ENCODE data around the gene PACSIN2. TPM values are rescaled to one million over a fixed set of nuclear protein-coding genes. Genes with fewer than 3 reads are reported as not detected.

Gene PACSIN2
- total RNA-seq, 1 experiment from 2014 or later = 8.3 TPM

DNA sequence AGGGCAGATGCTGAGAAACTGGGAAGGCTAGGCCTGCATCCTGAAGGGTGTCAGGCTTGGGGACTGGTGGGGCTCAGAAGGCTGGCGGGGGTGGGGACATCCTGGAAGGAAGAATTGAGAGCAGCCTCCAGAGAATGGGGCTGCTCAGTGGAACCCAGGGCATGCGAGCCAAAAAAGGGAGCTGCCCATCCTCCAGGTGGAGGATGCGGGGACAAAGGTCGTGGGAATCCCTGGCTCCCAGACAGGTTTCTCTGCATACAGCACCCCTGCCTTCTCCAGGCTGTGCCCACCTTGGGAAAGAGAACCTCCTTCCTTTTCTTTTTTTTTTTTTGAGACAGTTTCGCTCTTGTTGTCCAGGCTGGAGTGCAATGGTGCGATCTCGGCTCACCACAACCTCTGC, 117.0 kb downstream of the PACSIN2 start:
- no peaks in the 10 kb centered on the region for H3K9me3 ChIP-seq (ENCODE audit: low read length)
- H3K79me2 ChIP-seq (ENCODE audit: low read length) = no peaks in the 10 kb centered on the region
- peaks cover 15% of the 10 kb centered on the region; the same call in 1 of the 2 replicates for H4K20me1 ChIP-seq (ENCODE audit: insufficient read depth, low read depth, low read length)
- no peaks in the 10 kb centered on the region for H3K27me3 ChIP-seq (ENCODE audit: low read length)
- no peak overlapping the region for H3K9ac ChIP-seq (ENCODE audit: low read length)
- no peak overlapping the region for H3K4me2 ChIP-seq (ENCODE audit: low read depth, low read length, poor library complexity, severe bottlenecking)
- no peaks in the 10 kb centered on the region for H3K4me1 ChIP-seq (ENCODE audit: low read length)
- no peak overlapping the region for H2AFZ ChIP-seq (ENCODE audit: low read length)
- H3K36me3 ChIP-seq (ENCODE audit: insufficient read depth, low read length) = no peaks in the 10 kb centered on the region
- no peak overlapping the region for H3K4me3 ChIP-seq (ENCODE audit: low read length)
- H3K27ac ChIP-seq (ENCODE audit: low read length) = no peak overlapping the region
- no peaks in the 10 kb centered on the region for H3K9me2 ChIP-seq (replicated peaks; ENCODE audit: insufficient read depth, low read length)
- DNase-seq = no peak

DNA sequence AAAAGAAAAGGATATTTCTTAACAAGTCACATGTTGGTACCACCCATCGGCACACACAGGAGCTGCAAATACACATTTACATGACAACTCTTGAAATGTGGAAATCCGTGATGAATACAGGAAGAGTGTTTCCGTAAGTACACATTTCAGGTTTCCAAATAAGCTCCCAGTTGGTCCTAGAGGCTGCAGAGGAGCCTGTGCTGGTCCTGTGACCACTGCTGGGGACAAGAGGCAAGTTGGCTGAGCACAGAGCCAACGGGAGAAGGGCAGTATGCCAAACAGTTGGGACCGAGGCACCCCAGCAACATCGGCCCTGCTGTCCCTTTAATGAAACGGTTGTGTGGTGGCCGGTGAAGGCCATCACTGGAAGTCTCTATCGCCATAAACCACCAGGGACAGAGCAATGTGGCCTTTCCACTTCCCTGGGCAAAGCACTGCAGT, 119.4 kb downstream of the PACSIN2 start:
- Histone ChIP-seq H3K36me3 (ENCODE audit: insufficient read depth, low read length) (no peaks in the 10 kb centered on the region), H4K20me1 (ENCODE audit: insufficient read depth, low read depth, low read length) (peaks cover 12% of the 10 kb centered on the region; the same call in 1 of the 2 replicates), H3K27me3 (ENCODE audit: low read length) (no peaks in the 10 kb centered on the region), H3K27ac (ENCODE audit: low read length) (no peak overlapping the region), H2AFZ (ENCODE audit: low read length) (no peak overlapping the region), H3K9ac (ENCODE audit: low read length) (no peak overlapping the region), H3K4me2 (ENCODE audit: low read depth, low read length, poor library complexity, severe bottlenecking) (no peak overlapping the region), H3K9me3 (ENCODE audit: low read length) (no peaks in the 10 kb centered on the region), H3K9me2 (replicated peaks; ENCODE audit: insufficient read depth, low read length) (no peaks in the 10 kb centered on the region), H3K79me2 (ENCODE audit: low read length) (no peaks in the 10 kb centered on the region), H3K4me1 (ENCODE audit: low read length) (no peaks in the 10 kb centered on the region), H3K4me3 (ENCODE audit: low read length) (no peak overlapping the region)
- no peak for DNase-seq

DNA sequence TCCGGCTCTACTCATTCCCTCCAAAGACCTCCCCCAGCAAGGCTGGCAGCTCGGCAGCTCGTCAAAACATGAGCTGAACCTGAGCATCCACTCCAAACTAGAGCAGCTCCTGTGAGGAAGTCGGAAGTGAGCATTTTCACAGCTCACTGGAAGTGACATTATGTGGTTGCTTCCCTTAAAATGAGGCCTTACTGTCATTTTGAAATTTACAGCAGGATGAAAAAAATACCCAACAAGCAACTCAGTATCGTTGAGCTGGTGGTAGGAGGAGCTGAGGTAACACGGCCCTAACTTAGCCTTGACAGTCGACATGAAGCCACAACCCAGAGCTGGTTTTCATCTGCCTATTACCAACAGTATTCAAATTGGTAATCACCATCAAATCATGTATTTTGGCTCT, 119.9 kb downstream of the PACSIN2 start:
- no peaks in the 10 kb centered on the region for H3K79me2 ChIP-seq (ENCODE audit: low read length)
- no peak overlapping the region for H3K4me2 ChIP-seq (ENCODE audit: low read depth, low read length, poor library complexity, severe bottlenecking)
- no peaks in the 10 kb centered on the region for H3K9me3 ChIP-seq (ENCODE audit: low read length)
- H3K4me1 ChIP-seq (ENCODE audit: low read length) = no peaks in the 10 kb centered on the region
- H3K27ac ChIP-seq (ENCODE audit: low read length) = no peak overlapping the region
- H3K9ac ChIP-seq (ENCODE audit: low read length) = no peak overlapping the region
- no peak for DNase-seq
- H2AFZ ChIP-seq (ENCODE audit: low read length) = no peak overlapping the region
- no peaks in the 10 kb centered on the region for H3K27me3 ChIP-seq (ENCODE audit: low read length)
- H4K20me1 ChIP-seq (ENCODE audit: insufficient read depth, low read depth, low read length) = peaks cover 12% of the 10 kb centered on the region; the same call in 1 of the 2 replicates
- no peaks in the 10 kb centered on the region for H3K9me2 ChIP-seq (replicated peaks; ENCODE audit: insufficient read depth, low read length)
- no peaks in the 10 kb centered on the region for H3K36me3 ChIP-seq (ENCODE audit: insufficient read depth, low read length)
- no peak overlapping the region for H3K4me3 ChIP-seq (ENCODE audit: low read length)

DNA sequence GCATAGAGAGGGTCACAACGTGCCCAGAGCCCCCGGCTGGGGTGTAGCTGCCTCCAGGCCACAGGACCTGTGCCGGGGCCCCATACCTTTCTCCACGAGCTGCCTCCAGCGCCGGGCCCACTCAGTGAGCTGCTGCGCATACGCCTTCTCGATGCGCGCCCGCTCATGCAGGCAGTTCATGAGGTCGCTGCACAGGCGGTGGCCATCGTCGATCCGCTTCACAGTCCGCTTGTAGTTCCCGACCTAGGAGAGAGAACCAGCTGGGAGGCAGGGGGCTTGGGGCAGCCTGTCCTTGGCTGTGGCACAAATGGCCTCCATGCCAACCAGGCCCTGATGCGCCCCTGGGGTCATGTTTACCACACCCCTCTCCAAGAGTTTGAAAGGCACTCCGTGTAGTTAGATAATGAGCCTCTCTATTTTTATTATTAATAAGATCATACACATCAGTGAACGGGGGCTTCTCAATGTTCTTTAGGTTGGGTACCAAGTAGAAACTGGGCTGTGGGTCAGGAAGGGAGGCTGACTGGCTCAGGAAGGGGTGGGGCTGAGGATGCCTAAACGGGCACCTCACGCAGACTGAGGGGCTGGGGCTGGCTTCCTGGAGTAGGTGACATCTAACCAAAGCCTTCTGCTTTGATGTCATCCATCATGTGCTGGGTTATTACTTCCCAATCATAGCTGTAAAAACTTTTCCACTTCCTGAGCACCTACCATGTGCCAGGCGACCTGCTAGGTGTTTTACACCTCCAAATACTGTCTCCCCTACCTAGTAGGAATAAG, 121.4 kb downstream of the PACSIN2 start:
- H2AFZ ChIP-seq (ENCODE audit: low read length) = no peak overlapping the region
- H3K4me1 ChIP-seq (ENCODE audit: low read length) = no peaks in the 10 kb centered on the region
- H3K27me3 ChIP-seq (ENCODE audit: low read length) = no peaks in the 10 kb centered on the region
- H3K4me3 ChIP-seq (ENCODE audit: low read length) = no peak overlapping the region
- H3K36me3 ChIP-seq (ENCODE audit: insufficient read depth, low read length) = no peaks in the 10 kb centered on the region
- H3K27ac ChIP-seq (ENCODE audit: low read length) = no peak overlapping the region
- no peaks in the 10 kb centered on the region for H3K9me3 ChIP-seq (ENCODE audit: low read length)
- H3K79me2 ChIP-seq (ENCODE audit: low read length) = no peaks in the 10 kb centered on the region
- no peak overlapping the region for H3K4me2 ChIP-seq (ENCODE audit: low read depth, low read length, poor library complexity, severe bottlenecking)
- H3K9ac ChIP-seq (ENCODE audit: low read length) = no peak overlapping the region
- no peak for DNase-seq
- no peaks in the 10 kb centered on the region for H3K9me2 ChIP-seq (replicated peaks; ENCODE audit: insufficient read depth, low read length)
- H4K20me1 ChIP-seq (ENCODE audit: insufficient read depth, low read depth, low read length) = peaks cover 12% of the 10 kb centered on the region; the same call in 1 of the 2 replicates

DNA sequence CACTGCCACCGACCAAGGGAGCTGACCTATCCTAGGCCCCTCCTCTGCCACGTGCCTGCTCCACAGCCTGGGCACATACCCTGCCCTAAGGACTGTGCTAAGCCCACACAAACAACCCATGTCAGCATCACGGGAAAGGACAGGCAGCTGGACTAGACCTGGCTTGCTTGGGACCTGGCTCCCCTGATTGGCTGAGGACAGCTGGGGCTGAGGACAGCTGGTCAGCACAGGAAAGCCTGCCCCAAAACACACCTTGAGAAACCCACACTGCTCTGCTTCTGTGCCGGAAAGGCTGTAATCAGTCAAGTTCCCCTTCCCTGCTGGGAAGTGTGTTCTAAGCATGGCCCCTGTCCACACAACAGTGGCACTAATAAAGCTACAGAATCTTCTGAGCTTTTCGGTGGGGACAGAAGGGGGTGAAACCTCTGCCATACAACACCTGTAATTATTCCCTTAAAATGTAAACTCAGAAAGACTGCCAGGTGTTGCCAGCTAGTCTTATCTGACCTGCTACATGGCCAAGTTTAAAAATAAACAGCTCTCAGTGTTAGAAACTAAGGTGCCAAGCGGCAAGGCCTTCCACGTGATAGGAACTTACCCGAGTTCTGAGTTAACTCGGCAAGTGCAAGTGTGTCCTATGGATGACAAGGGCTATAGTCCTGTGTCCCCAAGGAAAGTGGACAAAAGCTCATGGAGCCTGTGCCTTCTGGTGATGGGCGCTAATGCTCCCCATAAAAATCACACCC, 122.2 kb downstream of the PACSIN2 start:
- no peaks in the 10 kb centered on the region for H3K79me2 ChIP-seq (ENCODE audit: low read length)
- DNase-seq = no peak
- no peaks in the 10 kb centered on the region for H3K9me3 ChIP-seq (ENCODE audit: low read length)
- H3K4me3 ChIP-seq (ENCODE audit: low read length) = no peak overlapping the region
- no peak overlapping the region for H2AFZ ChIP-seq (ENCODE audit: low read length)
- no peak overlapping the region for H3K27ac ChIP-seq (ENCODE audit: low read length)
- no peaks in the 10 kb centered on the region for H3K36me3 ChIP-seq (ENCODE audit: insufficient read depth, low read length)
- H3K4me1 ChIP-seq (ENCODE audit: low read length) = no peaks in the 10 kb centered on the region
- H3K9me2 ChIP-seq (replicated peaks; ENCODE audit: insufficient read depth, low read length) = no peaks in the 10 kb centered on the region
- no peak overlapping the region for H3K4me2 ChIP-seq (ENCODE audit: low read depth, low read length, poor library complexity, severe bottlenecking)
- H3K9ac ChIP-seq (ENCODE audit: low read length) = no peak overlapping the region
- H4K20me1 ChIP-seq (ENCODE audit: insufficient read depth, low read depth, low read length) = peaks cover 12% of the 10 kb centered on the region; the same call in 1 of the 2 replicates
- no peaks in the 10 kb centered on the region for H3K27me3 ChIP-seq (ENCODE audit: low read length)

DNA sequence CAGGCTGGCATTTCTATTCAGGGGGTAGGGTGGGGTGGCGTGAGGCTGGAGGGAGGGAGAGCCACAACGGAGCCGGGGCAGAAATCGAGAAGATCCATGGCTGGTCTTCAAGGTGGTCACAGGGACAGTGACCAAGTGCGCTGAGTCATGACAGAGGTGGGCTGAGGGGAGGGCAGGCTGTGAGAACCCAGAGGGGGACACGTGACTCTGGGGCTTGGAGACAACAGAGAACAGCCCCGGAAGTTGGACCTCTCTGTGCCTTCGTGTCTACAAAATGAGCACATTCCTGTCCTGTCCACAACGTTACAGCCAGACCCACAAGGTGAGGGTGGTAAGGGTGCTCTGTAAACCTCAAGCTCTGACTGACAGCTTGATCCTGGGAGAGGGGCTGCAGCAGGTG, 122.8 kb downstream of the PACSIN2 start:
- H3K9me2 ChIP-seq (replicated peaks; ENCODE audit: insufficient read depth, low read length) = no peaks in the 10 kb centered on the region
- no peak overlapping the region for H3K27ac ChIP-seq (ENCODE audit: low read length)
- H4K20me1 ChIP-seq (ENCODE audit: insufficient read depth, low read depth, low read length) = peaks cover 12% of the 10 kb centered on the region; the same call in 1 of the 2 replicates
- no peak overlapping the region for H3K4me3 ChIP-seq (ENCODE audit: low read length)
- H3K27me3 ChIP-seq (ENCODE audit: low read length) = no peaks in the 10 kb centered on the region
- no peak for DNase-seq
- H3K79me2 ChIP-seq (ENCODE audit: low read length) = no peaks in the 10 kb centered on the region
- no peaks in the 10 kb centered on the region for H3K9me3 ChIP-seq (ENCODE audit: low read length)
- H3K4me2 ChIP-seq (ENCODE audit: low read depth, low read length, poor library complexity, severe bottlenecking) = no peak overlapping the region
- no peaks in the 10 kb centered on the region for H3K4me1 ChIP-seq (ENCODE audit: low read length)
- H2AFZ ChIP-seq (ENCODE audit: low read length) = no peak overlapping the region
- no peaks in the 10 kb centered on the region for H3K36me3 ChIP-seq (ENCODE audit: insufficient read depth, low read length)
- no peak overlapping the region for H3K9ac ChIP-seq (ENCODE audit: low read length)

DNA sequence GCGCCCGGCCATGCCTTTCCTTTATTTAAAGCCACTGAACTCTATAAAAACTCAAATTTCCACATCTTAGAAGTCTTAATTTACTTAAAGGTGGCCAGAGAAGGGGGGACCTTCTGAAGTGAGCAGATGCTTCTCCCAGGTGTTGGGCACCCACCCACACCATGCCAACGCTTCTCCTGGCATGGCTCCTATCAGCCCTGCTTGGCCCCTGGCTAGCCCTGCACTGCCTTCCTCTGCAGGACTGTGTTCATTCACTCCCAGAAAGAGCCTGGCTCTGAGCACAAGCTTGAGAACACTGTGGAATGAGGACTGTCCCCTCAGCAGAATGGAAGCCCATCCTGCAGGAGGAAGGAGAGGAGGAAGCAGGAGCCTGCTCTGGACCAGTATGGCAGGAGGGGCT, 123.3 kb downstream of the PACSIN2 start:
- Histone ChIP-seq H3K9ac (ENCODE audit: low read length) (no peak overlapping the region), H3K79me2 (ENCODE audit: low read length) (no peaks in the 10 kb centered on the region), H3K27ac (ENCODE audit: low read length) (no peak overlapping the region), H3K9me3 (ENCODE audit: low read length) (no peaks in the 10 kb centered on the region), H3K9me2 (replicated peaks; ENCODE audit: insufficient read depth, low read length) (no peaks in the 10 kb centered on the region), H3K4me3 (ENCODE audit: low read length) (no peak overlapping the region), H2AFZ (ENCODE audit: low read length) (no peak overlapping the region), H3K4me1 (ENCODE audit: low read length) (no peaks in the 10 kb centered on the region), H3K36me3 (ENCODE audit: insufficient read depth, low read length) (no peaks in the 10 kb centered on the region), H4K20me1 (ENCODE audit: insufficient read depth, low read depth, low read length) (peaks cover 12% of the 10 kb centered on the region; the same call in 1 of the 2 replicates), H3K4me2 (ENCODE audit: low read depth, low read length, poor library complexity, severe bottlenecking) (no peak overlapping the region), H3K27me3 (ENCODE audit: low read length) (no peaks in the 10 kb centered on the region)
- no peak for DNase-seq

DNA sequence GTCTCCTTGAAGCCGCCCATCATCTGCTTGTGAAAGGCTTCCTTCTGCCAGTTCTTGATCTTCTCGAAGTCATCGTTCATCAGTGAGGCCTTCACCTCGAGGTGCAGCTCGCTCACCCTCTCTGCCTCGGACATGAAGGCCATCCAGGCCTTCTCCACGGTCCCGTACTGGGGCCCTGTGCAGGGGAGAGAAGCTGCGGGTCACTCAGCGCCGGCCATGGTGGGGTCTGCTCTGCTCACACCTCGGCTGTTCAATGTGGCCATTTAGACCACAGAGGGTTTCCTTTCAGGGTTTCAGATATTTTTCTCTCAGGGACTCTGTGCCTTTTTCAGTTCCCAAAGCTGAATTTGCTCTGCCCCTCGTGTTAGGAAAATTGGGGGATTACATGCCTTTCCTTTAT, 123.9 kb downstream of the PACSIN2 start:
- no peaks in the 10 kb centered on the region for H3K9me2 ChIP-seq (replicated peaks; ENCODE audit: insufficient read depth, low read length)
- H3K27ac ChIP-seq (ENCODE audit: low read length) = no peak overlapping the region
- H4K20me1 ChIP-seq (ENCODE audit: insufficient read depth, low read depth, low read length) = peaks cover 5% of the 10 kb centered on the region; the same call in 1 of the 2 replicates
- no peaks in the 10 kb centered on the region for H3K27me3 ChIP-seq (ENCODE audit: low read length)
- no peak overlapping the region for H3K4me2 ChIP-seq (ENCODE audit: low read depth, low read length, poor library complexity, severe bottlenecking)
- no peaks in the 10 kb centered on the region for H3K36me3 ChIP-seq (ENCODE audit: insufficient read depth, low read length)
- no peaks in the 10 kb centered on the region for H3K4me1 ChIP-seq (ENCODE audit: low read length)
- DNase-seq = no peak
- H3K79me2 ChIP-seq (ENCODE audit: low read length) = no peaks in the 10 kb centered on the region
- H2AFZ ChIP-seq (ENCODE audit: low read length) = no peak overlapping the region
- no peak overlapping the region for H3K4me3 ChIP-seq (ENCODE audit: low read length)
- H3K9ac ChIP-seq (ENCODE audit: low read length) = no peak overlapping the region
- no peaks in the 10 kb centered on the region for H3K9me3 ChIP-seq (ENCODE audit: low read length)

All from Karpas-422 (cell line).